BJ (cell line): ENCODE data around the gene TMEM198. TPM values are rescaled to one million over a fixed set of nuclear protein-coding genes. Genes with fewer than 3 reads are reported as not detected.

Experiments used
- CTCF ChIA-PET: fragments of 350-600 bp; formaldehyde crosslinking; extraction: SDS; loops from one replicate; lab custom pipeline; 2021; ENCODE audit warnings: antibody characterized with exemption, inconsistent platforms; lab: Yijun Ruan, JAX
- POLR2A ChIA-PET: fragments of 300-600 bp; sonication (Branson Sonifier 250); formaldehyde crosslinking; extraction: SDS; loops from one replicate; lab custom pipeline; 2021; ENCODE audit warnings: antibody characterized with exemption; lab: Charles Lee
- DNase-seq: peaks from one replicate; pipeline ENCODE4 v3.0.0-alpha.2; 2011; ENCODE audit warnings: low read depth
- H3K27me3 ChIP-seq: 2 replicates; pipeline ENCODE4 v1.6.0; 2011; ENCODE audit warnings: low read length; ENCODE audit not compliant: control insufficient read depth, insufficient read depth
- H3K36me3 ChIP-seq: 2 replicates; pipeline ENCODE4 v1.5.1; 2011; ENCODE audit warnings: low read length; ENCODE audit not compliant: control insufficient read depth, insufficient read depth
- H3K4me3 ChIP-seq: 2 replicates; pipeline ENCODE4 v1.5.1; 2011; ENCODE audit warnings: low read depth, mild to moderate bottlenecking, control low read depth, low read length
- polyA plus RNA-seq: library from polyadenylated mRNA; depleted of rRNA; stranded (reverse); fragments of >200 nt; gene quantifications from 2 replicates; pipeline ENCODE4 v1.2.3, GENCODE V29; 2011
- TF ChIP-seq, protein P1 (sequence below): IDR thresholded peaks from 2 replicates; pipeline ENCODE4 v1.5.1; 2011; ENCODE audit warnings: low read depth, mild to moderate bottlenecking, control low read depth, inconsistent platforms, low read length, moderate library complexity; ENCODE audit not compliant: insufficient read depth

TMEM198 gene
- polyA plus RNA-seq, 1 experiment, result 4.0 TPM

DNA sequence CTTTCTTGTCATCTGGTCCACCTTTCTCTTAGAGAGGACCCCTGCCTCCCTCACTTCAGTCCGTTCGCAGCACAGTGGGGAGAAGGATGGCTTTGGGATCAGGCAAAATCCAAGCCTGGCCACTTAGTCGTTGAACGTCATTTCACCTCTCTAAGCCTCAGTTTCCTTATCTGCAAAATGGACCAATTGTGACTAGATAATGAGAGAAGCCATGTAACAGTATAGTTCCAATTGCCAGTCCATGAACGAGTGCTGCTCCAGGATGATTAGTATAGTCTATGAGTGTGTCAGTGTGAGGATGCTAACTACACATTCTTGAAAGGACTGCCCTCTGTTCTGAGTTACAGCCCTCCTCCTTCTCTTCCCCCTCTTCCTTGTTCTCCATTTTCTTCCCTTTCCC, 29.3 kb downstream of the TMEM198 start:
- no peak overlapping the region for H3K4me3 ChIP-seq
- ChIA-PET CTCF (interaction anchor here (4.9 kb wide), 1 partner anchor 13 kb away, joined by 24 read pairs; no protein-coding TSS in a partner anchor), POLR2A (no interaction called here)
- TF ChIP-seq, protein P1, sequence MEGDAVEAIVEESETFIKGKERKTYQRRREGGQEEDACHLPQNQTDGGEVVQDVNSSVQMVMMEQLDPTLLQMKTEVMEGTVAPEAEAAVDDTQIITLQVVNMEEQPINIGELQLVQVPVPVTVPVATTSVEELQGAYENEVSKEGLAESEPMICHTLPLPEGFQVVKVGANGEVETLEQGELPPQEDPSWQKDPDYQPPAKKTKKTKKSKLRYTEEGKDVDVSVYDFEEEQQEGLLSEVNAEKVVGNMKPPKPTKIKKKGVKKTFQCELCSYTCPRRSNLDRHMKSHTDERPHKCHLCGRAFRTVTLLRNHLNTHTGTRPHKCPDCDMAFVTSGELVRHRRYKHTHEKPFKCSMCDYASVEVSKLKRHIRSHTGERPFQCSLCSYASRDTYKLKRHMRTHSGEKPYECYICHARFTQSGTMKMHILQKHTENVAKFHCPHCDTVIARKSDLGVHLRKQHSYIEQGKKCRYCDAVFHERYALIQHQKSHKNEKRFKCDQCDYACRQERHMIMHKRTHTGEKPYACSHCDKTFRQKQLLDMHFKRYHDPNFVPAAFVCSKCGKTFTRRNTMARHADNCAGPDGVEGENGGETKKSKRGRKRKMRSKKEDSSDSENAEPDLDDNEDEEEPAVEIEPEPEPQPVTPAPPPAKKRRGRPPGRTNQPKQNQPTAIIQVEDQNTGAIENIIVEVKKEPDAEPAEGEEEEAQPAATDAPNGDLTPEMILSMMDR, result no peak
- DNase-seq, result no peak
- peaks cover 3% of the 10 kb centered on the region for H3K36me3 ChIP-seq
- peaks cover 9% of the 10 kb centered on the region for H3K27me3 ChIP-seq

DNA sequence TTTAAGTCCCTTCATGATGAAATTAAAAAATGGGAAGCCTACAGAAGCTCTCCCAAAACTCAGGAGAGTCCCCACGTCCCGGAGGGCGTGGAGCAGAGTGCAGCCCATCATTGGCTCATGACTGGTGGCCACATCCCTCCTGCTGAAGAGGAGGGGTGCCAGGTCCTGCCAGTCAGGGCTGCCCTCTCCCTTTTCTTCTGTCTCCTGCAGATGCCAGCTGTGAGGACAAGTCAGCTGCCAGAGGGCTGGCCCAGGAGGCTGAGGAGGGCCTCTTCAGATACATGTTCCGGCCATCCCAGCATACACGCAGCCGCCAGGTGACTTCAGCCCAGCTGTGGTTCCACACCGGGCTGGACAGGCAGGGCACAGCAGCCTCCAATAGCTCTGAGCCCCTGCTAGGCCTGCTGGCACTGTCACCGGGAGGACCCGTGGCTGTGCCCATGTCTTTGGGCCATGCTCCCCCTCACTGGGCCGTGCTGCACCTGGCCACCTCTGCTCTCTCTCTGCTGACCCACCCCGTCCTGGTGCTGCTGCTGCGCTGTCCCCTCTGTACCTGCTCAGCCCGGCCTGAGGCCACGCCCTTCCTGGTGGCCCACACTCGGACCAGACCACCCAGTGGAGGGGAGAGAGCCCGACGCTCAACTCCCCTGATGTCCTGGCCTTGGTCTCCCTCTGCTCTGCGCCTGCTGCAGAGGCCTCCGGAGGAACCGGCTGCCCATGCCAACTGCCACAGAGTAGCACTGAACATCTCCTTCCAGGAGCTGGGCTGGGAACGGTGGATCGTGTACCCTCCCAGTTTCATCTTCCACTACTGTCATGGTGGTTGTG, 30.9 kb downstream of the TMEM198 start:
- Histone ChIP-seq H3K36me3 (peaks cover 2% of the 10 kb centered on the region), H3K27me3 (peaks cover 10% of the 10 kb centered on the region), H3K4me3 (no peak overlapping the region)
- no peak for DNase-seq
- ChIA-PET POLR2A (no interaction called here), CTCF (interaction anchor here (1.3 to 4.9 kb wide), 2 partner anchors 14 to 23 kb away, joined by 4 to 24 read pairs; partner anchors contain the start of gene STK11IP)
- TF ChIP-seq, protein P1, result no peak

DNA sequence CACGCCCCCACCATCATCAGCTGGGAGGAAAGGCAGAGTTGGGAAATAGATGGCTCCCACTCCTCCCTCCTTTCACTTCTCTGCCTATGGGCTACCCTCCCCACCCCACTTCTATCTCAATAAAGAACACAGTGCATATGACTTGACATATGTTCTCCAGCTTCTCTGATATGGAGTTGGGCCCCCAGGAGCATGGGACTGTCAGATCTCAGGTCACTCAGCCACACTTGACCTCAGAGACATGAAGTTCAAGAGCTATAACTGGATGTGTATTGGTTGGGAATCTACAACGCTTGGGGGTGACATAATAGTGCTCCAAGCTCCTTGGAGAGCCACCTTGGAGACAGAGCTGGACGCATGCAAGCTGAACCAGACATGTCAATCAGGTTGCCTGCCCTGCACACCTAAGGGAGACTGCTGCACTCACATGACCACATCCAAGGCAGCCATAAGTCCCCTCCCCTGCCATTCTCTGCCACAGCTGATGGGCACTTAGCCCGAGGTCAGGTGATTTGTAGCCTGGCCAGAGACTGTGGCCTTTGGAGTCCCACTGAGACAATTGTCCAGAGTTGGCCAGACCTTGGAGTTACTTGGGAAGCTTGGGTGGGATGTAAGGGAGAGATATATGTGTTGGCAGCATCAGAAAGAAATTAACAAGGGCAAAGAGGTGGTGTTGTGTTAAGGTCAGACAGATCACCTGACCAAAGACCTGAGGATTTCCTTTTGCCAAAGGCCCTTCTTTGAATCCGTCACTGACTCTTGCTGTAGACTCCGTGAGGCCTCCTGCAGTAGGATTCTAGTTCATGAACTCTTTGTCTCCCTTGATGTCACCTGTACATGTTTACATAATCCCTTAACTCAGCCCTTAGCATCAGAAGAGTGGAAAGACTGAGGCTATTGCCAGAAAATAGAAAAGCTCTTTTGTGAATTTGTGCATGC, 32.0 kb downstream of the TMEM198 start:
- CTCF ChIA-PET, result interaction anchor here (1.4 to 4.9 kb wide), 2 partner anchors 10 to 15 kb away, joined by 3 to 24 read pairs; no protein-coding TSS in a partner anchor
- TF ChIP-seq, protein P1, result no peak
- peaks cover 10% of the 10 kb centered on the region for H3K27me3 ChIP-seq
- no peak overlapping the region for H3K4me3 ChIP-seq
- no peak for DNase-seq
- no peaks in the 10 kb centered on the region for H3K36me3 ChIP-seq
- POLR2A ChIA-PET, result no interaction called here

DNA sequence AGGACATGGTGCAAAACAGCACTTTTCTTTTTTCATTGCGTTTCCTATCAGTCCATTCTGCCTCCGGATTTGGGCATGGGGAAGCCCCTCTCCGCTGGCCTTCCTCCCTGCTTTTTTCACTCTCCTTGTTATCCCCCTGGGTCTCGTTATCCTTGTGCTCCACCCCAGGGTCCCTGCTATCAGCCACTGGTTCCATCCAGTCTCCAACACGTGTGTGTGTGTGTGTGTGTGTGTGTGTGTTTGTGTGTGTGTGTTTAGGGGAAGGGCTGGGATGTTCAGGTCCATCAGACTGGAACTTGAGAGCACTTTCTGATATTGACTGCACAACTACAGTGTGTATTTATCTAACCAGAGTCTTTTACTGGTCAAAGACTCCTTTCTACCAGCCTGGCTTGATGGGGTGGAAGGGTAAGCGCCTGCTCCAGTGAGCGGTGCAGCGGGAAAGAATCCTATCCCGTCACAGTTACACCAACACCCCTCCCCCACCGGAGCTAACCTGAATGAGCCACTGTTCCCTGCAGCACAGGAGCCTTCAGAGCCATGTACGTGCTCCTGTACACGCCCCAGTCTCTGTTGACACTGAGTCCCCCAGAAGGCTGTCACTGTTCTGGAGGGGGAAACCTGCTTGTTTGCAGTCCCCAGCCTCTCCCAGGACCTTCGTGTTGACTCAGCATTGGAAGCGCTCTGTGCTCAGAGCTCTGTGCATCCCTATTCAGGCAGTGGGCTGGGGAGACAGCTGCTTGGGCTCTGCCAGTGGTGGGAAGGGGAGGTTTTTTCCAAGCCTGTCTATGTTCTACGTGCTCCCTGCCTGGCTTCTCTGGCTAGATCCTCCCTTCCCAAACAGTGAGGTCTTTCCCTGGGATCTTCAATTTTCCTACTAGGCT, 32.9 kb downstream of the TMEM198 start:
- POLR2A ChIA-PET, result no interaction called here
- CTCF ChIA-PET, result interaction anchor here (0.8 to 4.9 kb wide), 4 partner anchors 9 to 66 kb away, joined by 3 to 24 read pairs (median 4); no protein-coding TSS in a partner anchor
- TF ChIP-seq, protein P1, result no peak

More for the DNA sequence above, 32.9 kb downstream of the TMEM198 start:
- DNase-seq, result no peak
- H3K36me3 ChIP-seq, result no peaks in the 10 kb centered on the region
- H3K4me3 ChIP-seq, result no peak overlapping the region
- peaks cover 10% of the 10 kb centered on the region for H3K27me3 ChIP-seq
